ENCODE measurements around the gene APOBEC3H. TPM values are rescaled to one million over a fixed set of nuclear protein-coding genes. Genes with fewer than 3 reads are reported as not detected.

APOBEC3H gene
- total RNA-seq: 0.30 TPM in 1 of 2 replicates, not detected in the other

DNA sequence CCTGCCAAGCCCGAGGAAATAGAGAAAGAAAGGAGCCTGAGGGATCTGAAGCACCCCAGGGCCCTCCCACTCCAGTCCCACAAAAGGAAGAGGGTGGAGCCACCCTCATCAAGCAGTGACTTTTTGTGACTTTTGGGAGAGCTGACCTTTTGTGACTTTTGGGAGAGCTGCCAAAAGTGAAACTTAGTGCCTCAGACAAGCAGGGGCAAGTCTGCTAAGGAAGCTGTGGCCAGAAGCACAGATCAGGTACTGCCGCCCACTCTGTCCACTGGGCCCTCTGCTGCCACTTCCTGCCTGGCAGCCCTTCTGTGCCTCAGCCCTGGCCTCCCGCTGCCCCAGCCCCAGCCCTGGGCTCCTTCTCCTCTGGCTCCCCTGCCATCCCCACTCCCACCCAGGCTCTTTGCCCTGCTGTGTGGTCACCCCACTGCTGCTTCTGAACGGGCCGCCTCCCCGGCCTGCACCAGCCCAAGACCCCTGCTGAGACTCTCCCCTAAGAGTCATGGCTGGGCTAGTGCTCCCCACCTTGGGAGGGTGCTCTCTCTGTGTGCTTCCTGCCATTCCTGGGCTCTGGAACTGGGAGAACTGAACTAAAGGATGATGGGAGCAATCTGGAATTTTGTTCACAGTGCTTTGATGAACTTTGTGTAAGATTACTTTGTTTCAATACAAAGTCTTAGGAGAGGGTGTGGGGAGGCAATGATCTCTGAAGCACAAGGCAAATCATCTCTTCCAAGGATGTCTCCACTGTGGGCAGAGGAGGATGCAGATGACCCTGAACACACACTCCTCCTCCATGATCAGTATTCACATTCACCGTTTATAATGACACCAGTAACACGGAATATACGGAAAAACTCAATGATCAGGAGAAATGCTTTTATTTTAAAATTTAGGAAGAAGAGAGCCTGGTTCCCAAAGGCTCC, at the start of gene APOBEC3H:
TSS of gene APOBEC3H (plus strand) at position 147 of the 923 bp plus-strand sequence. CDS start 3,035 bp downstream, outside the sequence.

DNA sequence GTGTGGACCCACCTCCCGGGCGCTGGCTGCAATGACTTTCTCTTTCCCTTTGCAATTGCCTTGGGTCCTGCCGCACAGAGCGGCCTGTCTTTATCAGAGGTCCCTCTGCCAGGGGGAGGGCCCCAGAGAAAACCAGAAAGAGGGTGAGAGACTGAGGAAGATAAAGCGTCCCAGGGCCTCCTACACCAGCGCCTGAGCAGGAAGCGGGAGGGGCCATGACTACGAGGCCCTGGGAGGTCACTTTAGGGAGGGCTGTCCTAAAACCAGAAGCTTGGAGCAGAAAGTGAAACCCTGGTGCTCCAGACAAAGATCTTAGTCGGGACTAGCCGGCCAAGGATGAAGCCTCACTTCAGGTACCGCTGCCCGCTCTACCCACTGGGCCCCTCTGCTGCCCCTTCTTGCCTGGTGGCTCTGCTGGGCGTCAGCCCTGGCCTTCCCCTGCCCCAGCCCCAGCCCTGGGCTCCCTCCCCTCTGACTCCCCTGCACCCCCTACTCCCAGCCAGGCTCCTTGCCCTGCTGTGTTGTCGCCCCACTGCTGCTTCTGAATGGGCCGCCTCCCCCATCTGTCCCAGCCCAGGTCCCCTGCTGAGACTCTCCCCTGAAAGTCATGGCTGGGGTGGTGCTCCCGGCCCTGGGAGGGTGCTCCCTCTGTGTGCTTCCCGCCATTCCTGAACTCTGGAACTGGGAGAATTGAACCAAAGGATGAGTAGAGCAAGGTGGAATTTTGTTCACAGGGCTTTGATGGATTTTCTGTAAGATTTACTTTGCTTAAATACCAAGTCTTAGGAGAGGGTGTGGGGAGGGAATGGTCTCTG, 19.8 kb upstream of the APOBEC3H start, which contains the start of gene APOBEC3G:
TSS of gene APOBEC3G (plus strand) at position 250 of the 815 bp plus-strand sequence. CDS start at position 337, 87 bp downstream.

GRCh38 chr22:39152511-39153219, 55.6 kb downstream of the APOBEC3H start, which contains the start of gene CBX7:
Gene CBX7 (minus strand): TSS chr22:39152680. CDS start chr22:39152444, 236 bp downstream.

Other genes with a start within 250 kb of the APOBEC3H start
- gene CBX6, start 225.0 kb upstream of the APOBEC3H start, total RNA-seq: 40.7 and 43.2 TPM in 2 replicates
- gene APOBEC3A, start 139.6 kb upstream of the APOBEC3H start, total RNA-seq: not detected in 2 replicates
- gene APOBEC3B, start 114.9 kb upstream of the APOBEC3H start, total RNA-seq: 23.4 and 31.2 TPM in 2 replicates
- 22.4 and 24.5 TPM in 2 replicates for gene APOBEC3C, start 83.0 kb upstream of the APOBEC3H start, total RNA-seq
- 0.50 and 1.2 TPM in 2 replicates for gene APOBEC3D, start 76.1 kb upstream of the APOBEC3H start, total RNA-seq
- 5.1 and 7.4 TPM in 2 replicates for gene APOBEC3F, start 56.4 kb upstream of the APOBEC3H start, total RNA-seq
- gene APOBEC3G, start 20.0 kb upstream of the APOBEC3H start, total RNA-seq: 7.2 and 7.7 TPM in 2 replicates
- 1.5 and 1.8 TPM in 2 replicates for gene CBX7, start 55.4 kb downstream of the APOBEC3H start, total RNA-seq
- 1.8 and 1.9 TPM in 2 replicates for gene PDGFB, start 147.7 kb downstream of the APOBEC3H start, total RNA-seq
- gene RPL3, start 222.4 kb downstream of the APOBEC3H start, total RNA-seq: 2,456 and 3,014 TPM in 2 replicates